Measurements from ENCODE around the gene GRWD1. TPM values are rescaled to one million over a fixed set of nuclear protein-coding genes. Genes with fewer than 3 reads are reported as not detected.
A peak's percentile ranks its signal among the peaks of the same experiment; 100 is the strongest.

The GRWD1 gene
- total RNA-seq, 4 donors from 2014 or later = 27.8 to 36.0 (median 31.2) TPM

GRCh38 chr19:48398102-48398374 lies 47.7 kb upstream of the GRWD1 start:
- TF ChIP-seq POLR2A (IDR thresholded peaks at IDR 0.05) = no peak
- TF ChIP-seq CTCF (IDR thresholded peaks at IDR 0.05 in 4 of 5, conservative IDR thresholded peaks at IDR 0.05 in 1 of 5) = no peak
- intact Hi-C loops (cut with DNase I; ENCODE audit: low total_unique reads) (no loop called here), in situ Hi-C loops (cut with MboI; ENCODE audit: low sequenced_read_pairs in 4 of 4) (no loop called here)
- ATAC-seq = no peak
- Histone ChIP-seq H3K27ac (no peak overlapping the region), H3K36me3 (no peaks in the 10 kb centered on the region), H3K4me3 (peak overlapping the region in 2 of 4 donors; percentile 26 to 39), H3K4me1 (peaks cover 0 to 16% of the 10 kb centered on the region in 2 donors), H3K9me3 (no peaks in the 10 kb centered on the region), H3K27me3 (peaks cover 49 to 59% (median 51%) of the 10 kb centered on the region in 3 donors)
- DNase-seq = no peak

GRCh38 chr19:48398375-48399235 lies 47.2 kb upstream of the GRWD1 start:
- DNase-seq (peak in 1 of 2 donors; percentile 40), ATAC-seq (peak in 1 of 2 donors; percentile 16)
- Histone ChIP-seq H3K4me3 (peak overlapping the region in 2 of 4 donors; percentile 31 to 39), H3K9me3 (no peaks in the 10 kb centered on the region), H3K36me3 (no peaks in the 10 kb centered on the region), H3K27me3 (peaks cover 43 to 53% (median 45%) of the 10 kb centered on the region in 3 donors), H3K27ac (no peak overlapping the region), H3K4me1 (peaks cover 0 to 13% of the 10 kb centered on the region in 2 donors)
- TF ChIP-seq CTCF (IDR thresholded peaks at IDR 0.05 in 4 of 5, conservative IDR thresholded peaks at IDR 0.05 in 1 of 5) = no peak
- no peak for TF ChIP-seq POLR2A (IDR thresholded peaks at IDR 0.05)
- in situ Hi-C loops (cut with MboI; ENCODE audit: low sequenced_read_pairs in 4 of 4) (no loop called here), intact Hi-C loops (cut with DNase I; ENCODE audit: low total_unique reads) (no loop called here)

GRCh38 chr19:48400018-48400742 lies 45.6 kb upstream of the GRWD1 start:
- DNase-seq = peak in 1 of 2 donors; percentile 38
- peaks cover 0 to 4% of the 10 kb centered on the region in 2 donors for H3K4me1 ChIP-seq
- H3K4me3 ChIP-seq = no peak overlapping the region
- peak overlapping the region in 1 of 4 donors; percentile 3 for H3K27ac ChIP-seq
- ATAC-seq = peak; percentile 47 to 51
- H3K9me3 ChIP-seq = no peaks in the 10 kb centered on the region
- intact Hi-C loops (cut with DNase I; ENCODE audit: low total_unique reads) = no loop called here
- no peaks in the 10 kb centered on the region for H3K36me3 ChIP-seq
- no peak for TF ChIP-seq CTCF (IDR thresholded peaks at IDR 0.05 in 4 of 5, conservative IDR thresholded peaks at IDR 0.05 in 1 of 5)
- peaks cover 30 to 38% (median 30%) of the 10 kb centered on the region in 3 donors for H3K27me3 ChIP-seq
- in situ Hi-C loops (cut with MboI; ENCODE audit: low sequenced_read_pairs in 4 of 4) = no loop called here

GRCh38 chr19:48401287-48401686 lies 44.5 kb upstream of the GRWD1 start:
- in situ Hi-C loops (cut with MboI; ENCODE audit: low sequenced_read_pairs in 4 of 4) (no loop called here), intact Hi-C loops (cut with DNase I; ENCODE audit: low total_unique reads) (no loop called here)
- no peaks in the 10 kb centered on the region for H3K9me3 ChIP-seq
- no peak for ATAC-seq
- H3K4me3 ChIP-seq = no peak overlapping the region
- no peak overlapping the region for H3K27ac ChIP-seq
- no peaks in the 10 kb centered on the region for H3K36me3 ChIP-seq
- H3K27me3 ChIP-seq = peaks cover 19 to 26% (median 19%) of the 10 kb centered on the region in 3 donors
- TF ChIP-seq CTCF (IDR thresholded peaks at IDR 0.05 in 4 of 5, conservative IDR thresholded peaks at IDR 0.05 in 1 of 5) = no peak
- TF ChIP-seq POLR2A (IDR thresholded peaks at IDR 0.05) = no peak
- no peak for DNase-seq
- peaks cover 0 to 4% of the 10 kb centered on the region in 2 donors for H3K4me1 ChIP-seq

Data from gastrocnemius medialis (tissue), 4 donors.